ENCODE measurements around the gene ANAPC7.
"Not testable (repeated sequence)": the region's sequence is repeated elsewhere in the genome, so short reads cannot be mapped to it uniquely, and the experiment has no call there.

Gene ANAPC7

DNA sequence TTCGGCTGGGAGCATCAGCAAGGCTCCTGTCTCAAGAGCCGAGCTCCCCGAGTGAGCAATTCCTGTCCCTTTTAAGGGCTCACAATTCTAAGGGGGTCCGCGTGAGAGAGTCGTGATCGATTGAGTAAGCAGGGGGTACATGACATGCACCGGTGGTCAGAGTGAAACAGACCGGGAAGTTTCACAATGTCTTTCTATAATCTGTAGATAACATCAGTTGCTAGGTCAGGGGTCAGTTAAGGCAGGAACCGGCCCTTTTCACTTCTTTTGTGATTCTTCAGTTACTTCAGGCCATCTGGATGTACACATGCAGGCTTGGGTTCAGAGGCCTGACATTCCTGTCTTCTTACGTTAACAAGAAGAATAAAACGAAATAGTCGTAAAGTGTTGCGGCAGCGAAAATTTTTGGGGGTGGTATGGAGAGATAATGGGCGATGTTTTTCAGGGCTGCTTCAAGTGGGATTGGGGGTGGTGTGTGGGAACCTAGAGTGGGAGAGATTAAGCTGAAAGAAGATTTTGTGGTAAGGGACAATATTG lies 1.7 kb upstream of the ANAPC7 start:
- not testable (repeated sequence) for H3K27ac Mint-ChIP-seq, H3K27me3 Mint-ChIP-seq, DNase-seq, H3K4me3 Mint-ChIP-seq, H3K9me3 Mint-ChIP-seq, ATAC-seq
- H3K4me1 Mint-ChIP-seq, result peaks cover 15% of the 10 kb centered on the region

DNA sequence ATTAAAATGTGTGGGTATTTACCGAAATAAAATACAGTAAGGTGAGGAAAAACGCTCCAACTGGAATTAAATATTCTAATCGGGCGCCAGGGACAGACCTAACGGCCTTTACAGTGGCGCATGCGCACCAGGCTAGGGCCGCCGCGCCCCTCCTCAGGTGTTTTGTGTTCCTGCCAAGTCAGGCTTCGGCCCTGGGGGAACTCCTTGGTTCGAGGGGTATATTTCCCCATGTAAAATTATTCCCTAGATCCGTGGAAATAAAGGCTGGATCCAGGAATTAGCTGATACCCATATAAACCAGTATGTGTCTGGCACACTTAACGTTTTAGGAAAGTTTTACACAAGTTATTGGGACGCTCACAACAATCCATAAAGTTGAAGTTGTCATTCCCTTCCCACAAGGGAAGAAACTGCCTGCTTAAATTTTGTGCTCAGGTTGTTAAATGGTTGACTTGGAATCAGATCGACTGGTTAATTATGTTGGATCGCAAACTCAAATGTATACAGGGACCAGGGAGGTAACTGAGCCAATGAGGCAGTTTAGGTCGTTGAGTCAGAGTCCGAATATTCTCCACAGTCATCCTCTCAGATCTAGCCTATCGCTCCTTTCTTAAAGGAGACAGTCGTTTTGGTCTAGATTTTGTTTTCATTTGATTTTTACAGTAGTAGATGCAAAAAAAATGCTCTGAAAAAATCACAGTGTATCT lies 621 bp upstream of the ANAPC7 start:
- H3K9me3 Mint-ChIP-seq, result no peaks in the 10 kb centered on the region
- ATAC-seq, result peak; percentile 80
- no peaks in the 10 kb centered on the region for H3K27me3 Mint-ChIP-seq
- H3K27ac Mint-ChIP-seq, result peak overlapping the region; percentile 99 to 100
- DNase-seq, result peak; percentile 76 to 82
- peaks cover 21% of the 10 kb centered on the region for H3K4me1 Mint-ChIP-seq
- peak overlapping the region; percentile 98 to 99 for H3K4me3 Mint-ChIP-seq

DNA sequence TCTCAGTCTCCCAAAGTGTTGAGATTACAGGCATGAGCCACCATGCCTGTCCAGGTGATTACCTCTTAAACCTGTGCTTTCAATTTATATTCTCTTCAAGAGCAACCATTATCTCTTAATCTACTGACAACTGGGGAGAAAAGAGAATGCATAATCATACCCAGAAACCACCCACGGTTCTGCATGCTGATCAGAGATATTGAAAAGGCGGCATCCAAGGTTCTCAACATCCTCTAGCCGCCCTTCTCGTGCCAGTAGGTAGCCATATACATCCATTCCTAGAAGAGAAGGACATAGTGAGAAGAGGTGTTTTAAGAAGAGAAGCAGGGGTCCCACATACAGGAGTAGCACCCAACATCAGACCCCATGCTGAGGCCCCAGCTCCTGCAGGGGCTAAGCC lies 20.8 kb downstream of the ANAPC7 start:
- H3K27ac Mint-ChIP-seq, result peak overlapping the region in 1 of 2 donors; percentile 84
- H3K4me3 Mint-ChIP-seq, result no peak overlapping the region
- DNase-seq (no peak), ATAC-seq (no peak)
- H3K4me1 Mint-ChIP-seq, result peaks cover 19% of the 10 kb centered on the region
- H3K9me3 Mint-ChIP-seq, result no peaks in the 10 kb centered on the region
- H3K27me3 Mint-ChIP-seq, result no peaks in the 10 kb centered on the region

DNA sequence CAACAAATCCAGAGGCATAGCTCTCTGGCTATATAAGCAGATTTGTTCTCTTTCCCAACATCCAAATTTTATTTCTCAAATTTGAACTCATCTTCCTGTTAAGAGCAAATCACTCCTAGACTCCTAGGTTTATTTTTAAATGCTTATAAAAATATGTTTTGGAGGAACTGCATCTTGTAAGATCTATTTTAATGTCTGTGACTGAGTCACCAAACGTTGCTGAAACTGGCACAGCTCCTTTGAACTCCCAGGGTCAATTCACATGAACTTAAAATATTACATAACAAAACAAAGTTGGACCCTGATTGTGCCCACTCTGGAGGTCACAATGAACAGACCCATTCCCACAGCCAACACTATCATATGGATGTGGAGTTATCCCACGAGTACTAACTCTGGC lies 23.9 kb downstream of the ANAPC7 start:
- no peaks in the 10 kb centered on the region for H3K9me3 Mint-ChIP-seq
- no peak overlapping the region for H3K27ac Mint-ChIP-seq
- H3K4me3 Mint-ChIP-seq, result no peak overlapping the region
- H3K4me1 Mint-ChIP-seq, result peaks cover 9% of the 10 kb centered on the region
- ATAC-seq, result no peak
- no peaks in the 10 kb centered on the region for H3K27me3 Mint-ChIP-seq
- no peak for DNase-seq

DNA sequence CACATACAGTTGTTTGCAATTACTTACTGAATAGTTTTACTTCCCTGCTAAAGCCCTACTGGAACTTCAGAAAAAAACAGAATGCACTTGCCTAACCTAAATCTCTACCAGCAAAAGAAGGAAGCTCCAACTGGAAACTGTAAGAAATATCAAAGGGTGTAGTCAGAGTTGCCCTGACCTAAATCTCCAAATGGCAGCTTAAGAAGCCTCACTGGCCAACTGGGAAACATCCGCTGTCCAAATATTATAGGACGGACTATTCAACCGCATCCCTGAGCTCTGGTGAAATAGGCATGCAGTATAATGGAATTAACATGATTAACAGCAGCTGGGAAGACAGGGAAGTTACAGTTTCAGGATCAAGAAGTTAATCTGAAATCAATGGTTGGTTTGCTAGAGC lies 24.3 kb downstream of the ANAPC7 start:
- Mint-ChIP-seq H3K9me3 (no peaks in the 10 kb centered on the region), H3K4me3 (no peak overlapping the region), H3K4me1 (peaks cover 5% of the 10 kb centered on the region), H3K27ac (peak overlapping the region in 1 of 2 donors; percentile 6), H3K27me3 (no peaks in the 10 kb centered on the region)
- no peak for ATAC-seq
- DNase-seq, result no peak

DNA sequence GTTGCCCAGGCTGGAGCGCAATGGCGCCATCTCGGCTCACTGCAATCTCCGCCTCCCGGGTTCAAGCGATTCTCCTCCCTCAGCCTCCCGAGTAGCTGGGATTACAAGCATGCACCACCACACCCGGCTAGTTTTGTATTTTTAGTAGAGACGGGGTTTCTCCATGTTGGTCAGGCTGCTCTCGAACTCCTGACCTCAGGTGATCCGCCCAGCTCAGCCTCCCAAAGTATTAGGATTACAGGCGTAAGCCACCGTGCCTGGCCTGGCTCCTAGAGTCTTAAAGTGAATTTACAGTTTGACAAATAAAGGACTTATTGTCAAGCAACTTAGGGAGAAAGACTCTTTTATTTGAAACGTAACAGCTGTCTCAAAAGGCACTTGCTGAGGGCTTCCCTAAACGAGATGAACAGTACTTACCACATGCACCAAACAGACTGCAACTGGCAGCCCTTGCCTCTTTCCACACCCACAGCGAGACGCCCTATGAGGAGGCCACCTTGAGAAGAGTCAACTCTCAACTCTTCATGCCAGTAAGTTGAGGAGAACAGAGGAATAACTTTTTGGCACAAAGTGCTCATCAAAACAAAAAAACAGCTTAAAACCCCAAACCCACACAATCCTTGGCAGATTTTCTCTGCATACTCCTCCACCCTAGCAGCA lies 25.2 kb downstream of the ANAPC7 start:
- ATAC-seq, H3K9me3 Mint-ChIP-seq, H3K27me3 Mint-ChIP-seq, H3K4me1 Mint-ChIP-seq, H3K4me3 Mint-ChIP-seq, DNase-seq: not testable (repeated sequence)
- peak overlapping the region in 1 of 2 donors; percentile 63 for H3K27ac Mint-ChIP-seq

DNA sequence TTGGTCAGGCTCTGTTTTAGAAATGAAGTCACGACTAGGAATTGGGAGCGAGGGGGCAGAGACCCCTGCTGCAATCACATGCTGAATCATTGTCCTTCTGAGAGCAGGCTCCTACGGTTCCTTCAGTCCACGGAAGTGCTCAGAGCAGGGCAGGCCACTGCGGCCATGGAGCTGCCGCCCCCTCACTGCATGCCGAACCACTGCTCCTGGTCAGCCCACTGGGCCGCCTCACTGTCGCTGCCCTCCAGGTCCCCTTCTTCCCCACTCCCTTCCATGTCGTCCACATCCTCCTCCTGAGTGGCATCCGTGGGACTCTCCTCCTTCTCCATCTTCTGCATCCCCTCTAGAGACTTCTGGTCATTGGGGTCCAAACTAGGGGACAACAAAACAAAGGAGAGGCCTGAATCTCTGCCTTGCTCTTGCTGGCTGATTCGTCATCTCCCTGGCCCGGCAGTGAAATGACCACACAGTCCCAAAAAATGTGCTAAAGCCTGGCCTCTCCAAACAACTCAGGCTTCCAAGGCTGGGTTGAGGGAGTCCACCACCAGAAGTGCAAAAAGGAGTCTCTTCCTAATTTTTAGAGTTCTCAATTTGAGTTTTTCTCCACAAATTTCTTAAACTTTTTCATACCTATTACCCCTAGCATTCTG lies 29.4 kb downstream of the ANAPC7 start:
- H3K27ac Mint-ChIP-seq, result peak overlapping the region in 1 of 2 donors; percentile 14
- no peaks in the 10 kb centered on the region for H3K27me3 Mint-ChIP-seq
- H3K4me1 Mint-ChIP-seq, result no peaks in the 10 kb centered on the region
- ATAC-seq, result no peak
- no peaks in the 10 kb centered on the region for H3K9me3 Mint-ChIP-seq
- no peak overlapping the region for H3K4me3 Mint-ChIP-seq
- DNase-seq, result no peak

DNA sequence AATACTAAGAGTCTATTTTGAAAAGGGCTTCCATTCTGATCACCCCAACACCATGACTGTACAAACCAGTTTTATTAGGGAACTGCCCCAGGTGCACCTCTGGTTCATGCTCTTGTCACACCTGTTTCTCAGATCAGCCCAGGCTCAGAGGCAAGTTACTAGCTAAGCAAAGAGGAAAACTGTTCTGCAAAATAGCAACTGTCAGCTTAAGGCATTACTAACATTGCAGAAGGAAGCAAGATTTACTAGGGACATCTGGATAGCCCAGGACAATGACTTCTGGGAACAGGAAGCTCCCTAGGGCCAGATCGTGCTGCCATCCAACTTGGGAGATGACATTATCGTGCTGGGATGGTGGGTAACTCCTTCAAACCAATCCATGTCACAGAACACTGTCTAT lies 30.1 kb downstream of the ANAPC7 start:
- Mint-ChIP-seq H3K27me3 (no peaks in the 10 kb centered on the region), H3K4me1 (no peaks in the 10 kb centered on the region), H3K4me3 (no peak overlapping the region), H3K9me3 (no peaks in the 10 kb centered on the region), H3K27ac (no peak overlapping the region)
- DNase-seq (no peak), ATAC-seq (no peak)

DNA sequence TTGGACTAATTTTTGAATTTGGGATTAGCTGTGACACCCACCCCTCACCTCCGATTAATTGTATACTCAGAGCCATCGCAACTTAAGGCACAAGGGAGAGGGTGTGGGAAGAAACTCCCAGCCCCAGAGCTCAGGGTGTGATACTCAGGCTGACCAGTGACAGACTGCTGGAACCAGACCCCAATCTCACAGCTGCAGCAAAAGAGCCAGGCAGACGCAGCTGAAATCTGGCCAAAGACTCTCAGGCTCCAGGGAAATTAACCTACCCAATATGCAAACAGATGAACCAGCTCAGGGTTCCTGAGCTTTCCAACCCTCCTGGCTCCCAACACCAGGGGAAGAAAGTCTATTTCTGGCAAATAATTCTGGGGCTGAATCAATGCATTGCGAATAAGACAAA lies 30.5 kb downstream of the ANAPC7 start:
- Mint-ChIP-seq H3K4me1 (no peaks in the 10 kb centered on the region), H3K9me3 (no peaks in the 10 kb centered on the region), H3K27me3 (no peaks in the 10 kb centered on the region), H3K27ac (no peak overlapping the region), H3K4me3 (no peak overlapping the region)
- DNase-seq (no peak), ATAC-seq (no peak)

DNA sequence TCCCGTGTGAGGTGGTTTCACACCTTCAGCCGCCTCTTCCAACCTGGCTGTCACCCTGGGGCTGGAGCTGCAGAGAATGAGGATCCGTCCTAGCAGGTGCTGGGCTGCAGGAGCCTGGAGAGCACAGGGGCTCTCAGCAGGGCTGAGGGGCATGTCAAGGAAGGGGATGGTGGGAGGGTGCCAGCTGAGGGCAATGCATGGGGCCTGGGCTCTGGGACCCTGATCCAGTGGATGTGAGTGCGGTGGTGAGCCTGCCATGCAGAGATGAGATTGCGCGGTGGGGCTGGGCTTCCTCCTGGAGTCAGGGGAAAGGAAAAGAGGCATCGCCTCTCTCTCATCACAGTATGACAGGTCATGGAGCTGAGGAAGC lies 31.5 kb downstream of the ANAPC7 start:
- Mint-ChIP-seq H3K4me1 (peaks cover 1% of the 10 kb centered on the region), H3K4me3 (no peak overlapping the region), H3K27me3 (no peaks in the 10 kb centered on the region), H3K9me3 (no peaks in the 10 kb centered on the region), H3K27ac (peak overlapping the region in 1 of 2 donors; percentile 6)
- no peak for DNase-seq
- peak; percentile 26 for ATAC-seq

DNA sequence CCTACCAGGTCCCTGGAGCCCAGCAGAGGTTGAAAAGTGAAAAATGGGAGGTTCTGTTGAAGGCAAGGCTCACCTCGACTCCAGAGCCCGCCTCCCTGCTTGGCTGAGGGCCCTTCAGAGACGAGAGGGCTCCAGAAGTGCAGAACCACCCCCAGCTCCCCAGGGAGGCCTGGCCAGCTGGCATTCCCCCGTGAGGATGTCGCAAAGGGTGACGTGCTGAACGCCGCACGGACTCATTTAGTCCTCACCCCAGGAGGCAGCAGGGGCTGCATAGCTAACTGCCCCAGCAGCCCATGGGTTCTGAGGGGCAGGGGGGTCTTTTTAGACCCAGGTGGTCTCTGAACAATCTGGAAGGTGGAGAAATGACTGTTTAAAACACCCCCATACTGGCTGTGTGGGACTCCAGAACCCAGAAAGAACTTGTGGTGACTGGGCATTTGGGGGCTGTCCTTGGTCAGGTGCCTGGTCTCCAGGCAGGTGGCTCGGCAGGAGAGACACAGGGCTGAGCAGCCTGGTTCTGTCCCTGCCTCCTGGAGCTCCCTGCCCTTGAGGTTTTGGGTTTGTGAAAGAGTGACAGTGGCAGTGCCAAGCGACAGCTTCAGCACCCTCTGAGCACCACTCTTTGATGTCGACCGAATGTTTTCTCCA lies 32.0 kb downstream of the ANAPC7 start:
- DNase-seq (no peak), ATAC-seq (no peak)
- peak overlapping the region in 1 of 2 donors; percentile 6 for H3K27ac Mint-ChIP-seq
- H3K4me3 Mint-ChIP-seq, result no peak overlapping the region
- peaks cover 6% of the 10 kb centered on the region for H3K4me1 Mint-ChIP-seq
- H3K9me3 Mint-ChIP-seq, result no peaks in the 10 kb centered on the region
- no peaks in the 10 kb centered on the region for H3K27me3 Mint-ChIP-seq

DNA sequence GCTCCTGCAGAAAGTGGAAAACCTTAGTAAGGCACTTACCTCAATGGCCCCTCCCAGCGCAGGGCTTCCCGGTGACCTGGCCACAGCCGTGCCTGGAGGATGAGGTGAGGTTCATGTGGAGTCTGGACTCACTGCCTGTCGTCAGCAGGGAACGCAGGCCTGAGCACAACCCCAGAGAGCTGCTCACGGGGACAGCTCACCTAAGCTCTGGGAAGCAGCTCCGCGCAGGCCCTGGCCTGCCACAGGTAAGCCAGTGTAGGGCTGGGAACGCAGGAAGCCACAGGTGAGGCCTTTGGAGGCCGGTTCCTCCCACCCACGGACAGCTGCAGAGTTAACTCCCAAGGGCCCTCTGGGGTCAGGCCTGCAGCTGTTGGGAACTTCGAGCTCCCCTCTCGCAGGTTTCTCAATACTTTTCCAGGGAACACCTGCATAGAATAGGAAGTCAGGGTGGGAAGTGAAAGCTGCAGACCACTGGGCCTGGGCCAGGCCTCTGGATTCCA lies 32.7 kb downstream of the ANAPC7 start:
- peak; percentile 37 for ATAC-seq
- DNase-seq, result no peak
- Mint-ChIP-seq H3K27ac (peak overlapping the region in 1 of 2 donors; percentile 4), H3K4me1 (peaks cover 9% of the 10 kb centered on the region), H3K4me3 (no peak overlapping the region), H3K27me3 (no peaks in the 10 kb centered on the region), H3K9me3 (no peaks in the 10 kb centered on the region)

DNA sequence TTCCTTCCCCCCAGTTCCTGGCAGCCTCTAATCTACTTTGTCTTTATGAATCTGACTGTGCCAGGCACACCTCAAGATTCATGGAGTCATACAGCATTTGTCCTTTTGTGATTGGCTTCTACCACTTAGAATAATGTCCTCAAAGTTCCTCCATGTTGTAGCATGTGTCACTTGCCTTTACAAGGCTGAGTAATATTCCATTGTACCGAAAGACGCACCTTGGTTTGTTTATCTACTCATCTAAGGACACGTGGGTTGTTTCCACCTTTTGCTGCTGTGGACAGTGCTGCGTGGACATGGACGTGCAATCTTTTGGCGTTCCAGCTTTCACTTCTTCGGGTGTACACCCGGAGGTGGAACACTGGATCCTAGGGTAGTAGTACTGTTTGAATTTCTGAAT lies 33.5 kb downstream of the ANAPC7 start:
- Mint-ChIP-seq H3K27ac (no peak overlapping the region), H3K4me3 (no peak overlapping the region), H3K9me3 (no peaks in the 10 kb centered on the region), H3K27me3 (no peaks in the 10 kb centered on the region), H3K4me1 (peaks cover 9% of the 10 kb centered on the region)
- no peak for ATAC-seq
- no peak for DNase-seq

DNA sequence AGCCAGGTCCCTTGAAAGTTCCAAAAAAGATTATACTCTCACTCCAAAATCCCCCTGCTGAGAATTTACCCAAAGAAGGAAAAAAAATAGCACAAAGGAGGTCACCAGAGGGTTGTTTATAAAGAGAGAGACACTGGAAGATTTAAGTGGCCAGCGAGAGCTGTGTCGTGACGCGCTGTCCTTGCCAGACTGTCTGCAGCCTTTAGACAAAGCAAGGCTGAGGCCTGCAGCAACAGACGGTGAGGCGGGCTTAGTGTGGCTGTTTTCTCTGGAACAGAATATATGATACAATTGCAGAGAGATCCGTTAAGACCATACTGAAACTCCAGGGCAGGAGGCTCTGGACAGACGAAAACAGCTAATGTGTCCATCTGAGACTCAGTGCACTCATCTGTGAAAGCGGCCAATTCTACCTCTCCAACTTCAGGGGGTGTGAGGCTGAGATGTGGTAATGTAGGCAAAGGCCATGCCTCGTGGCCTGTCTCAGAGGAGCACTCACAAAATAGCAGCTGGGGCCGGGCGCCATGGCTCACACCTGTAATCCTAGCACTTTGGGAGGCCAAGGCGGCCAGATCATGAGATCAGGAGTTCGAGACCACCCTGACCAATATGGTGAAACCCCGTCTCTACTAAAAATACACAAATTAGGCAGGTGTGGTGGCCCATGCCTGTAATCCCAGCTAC lies 36.2 kb downstream of the ANAPC7 start:
- DNase-seq (no peak), ATAC-seq (no peak)
- no peaks in the 10 kb centered on the region for H3K9me3 Mint-ChIP-seq
- no peak overlapping the region for H3K4me3 Mint-ChIP-seq
- H3K27ac Mint-ChIP-seq, result no peak overlapping the region
- H3K27me3 Mint-ChIP-seq, result no peaks in the 10 kb centered on the region
- H3K4me1 Mint-ChIP-seq, result peaks cover 9% of the 10 kb centered on the region
